SKM-1 treated with dmso at 0.1 percent for 144 hours (cell line): Measurements from ENCODE around the gene IFT81.
"Not testable (repeated sequence)": the region's sequence is repeated elsewhere in the genome, so short reads cannot be mapped to it uniquely, and the experiment has no call there.

Source experiments
- DNase-seq: peaks from one replicate; lab custom pipeline; 2025; ENCODE audit not compliant: unreplicated experiment; lab: John Stamatoyannopoulos, UW

Gene IFT81, protein sequence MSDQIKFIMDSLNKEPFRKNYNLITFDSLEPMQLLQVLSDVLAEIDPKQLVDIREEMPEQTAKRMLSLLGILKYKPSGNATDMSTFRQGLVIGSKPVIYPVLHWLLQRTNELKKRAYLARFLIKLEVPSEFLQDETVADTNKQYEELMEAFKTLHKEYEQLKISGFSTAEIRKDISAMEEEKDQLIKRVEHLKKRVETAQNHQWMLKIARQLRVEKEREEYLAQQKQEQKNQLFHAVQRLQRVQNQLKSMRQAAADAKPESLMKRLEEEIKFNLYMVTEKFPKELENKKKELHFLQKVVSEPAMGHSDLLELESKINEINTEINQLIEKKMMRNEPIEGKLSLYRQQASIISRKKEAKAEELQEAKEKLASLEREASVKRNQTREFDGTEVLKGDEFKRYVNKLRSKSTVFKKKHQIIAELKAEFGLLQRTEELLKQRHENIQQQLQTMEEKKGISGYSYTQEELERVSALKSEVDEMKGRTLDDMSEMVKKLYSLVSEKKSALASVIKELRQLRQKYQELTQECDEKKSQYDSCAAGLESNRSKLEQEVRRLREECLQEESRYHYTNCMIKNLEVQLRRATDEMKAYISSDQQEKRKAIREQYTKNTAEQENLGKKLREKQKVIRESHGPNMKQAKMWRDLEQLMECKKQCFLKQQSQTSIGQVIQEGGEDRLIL

DNA sequence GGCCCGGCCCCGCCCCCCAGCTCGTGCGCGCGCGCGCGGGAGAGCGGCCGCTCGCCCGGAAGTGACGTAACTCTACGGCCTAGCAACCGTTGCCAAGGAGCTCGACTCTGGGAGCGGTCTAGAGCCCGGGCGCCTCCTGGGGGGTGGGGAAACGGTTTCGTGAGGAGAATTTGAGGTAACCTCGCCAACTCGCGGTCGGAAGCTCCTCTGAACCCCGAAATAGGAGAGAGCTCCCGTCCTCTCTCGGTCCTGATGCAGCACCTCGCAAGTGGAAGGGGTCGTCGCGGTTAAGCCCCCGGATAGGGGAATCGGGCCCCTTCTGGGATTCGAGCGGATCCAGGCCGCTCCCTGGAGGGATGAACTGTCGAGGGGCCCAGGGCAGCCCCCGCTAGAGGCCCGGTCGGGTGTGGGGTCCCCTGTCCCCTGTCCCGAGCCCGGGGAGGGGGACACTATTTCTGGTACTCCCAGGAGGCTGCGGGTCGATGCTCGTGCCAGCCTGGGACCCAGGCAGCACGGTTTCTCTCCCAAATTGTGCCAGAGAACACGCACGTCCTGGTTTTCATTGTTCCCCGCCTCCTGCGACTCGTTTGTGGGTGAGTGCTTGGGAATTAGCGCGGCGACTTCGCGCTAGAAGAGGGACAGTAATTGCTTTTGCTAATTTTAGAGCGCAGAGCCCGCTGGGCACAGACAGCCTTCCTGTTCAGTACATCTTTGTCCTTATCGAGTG lies at the start of gene IFT81:
TSS of gene IFT81 (plus strand) at position 89 of the 727 bp plus-strand sequence. CDS start 3,024 bp downstream, outside the sequence.
- peak; percentile 53 for DNase-seq

DNA sequence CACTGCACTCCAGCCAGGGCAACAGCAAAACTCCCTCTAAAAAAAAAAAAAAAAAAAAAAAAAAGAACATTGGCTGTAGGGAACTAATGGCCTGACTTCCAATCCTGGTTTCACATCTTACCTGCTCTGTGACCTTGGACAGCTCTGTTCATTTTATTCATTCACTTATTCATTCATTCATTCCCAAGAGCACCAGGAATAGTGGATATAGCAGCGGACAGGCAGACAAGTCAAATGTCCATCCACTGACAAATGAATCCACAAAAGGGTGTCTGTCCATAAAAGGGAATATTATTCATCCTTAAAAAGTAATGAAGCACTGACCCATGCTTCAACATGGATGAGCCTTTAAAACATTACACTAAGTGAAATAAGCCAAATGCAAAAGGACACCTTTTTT lies 48.3 kb upstream of the IFT81 start:
- no peak for DNase-seq

DNA sequence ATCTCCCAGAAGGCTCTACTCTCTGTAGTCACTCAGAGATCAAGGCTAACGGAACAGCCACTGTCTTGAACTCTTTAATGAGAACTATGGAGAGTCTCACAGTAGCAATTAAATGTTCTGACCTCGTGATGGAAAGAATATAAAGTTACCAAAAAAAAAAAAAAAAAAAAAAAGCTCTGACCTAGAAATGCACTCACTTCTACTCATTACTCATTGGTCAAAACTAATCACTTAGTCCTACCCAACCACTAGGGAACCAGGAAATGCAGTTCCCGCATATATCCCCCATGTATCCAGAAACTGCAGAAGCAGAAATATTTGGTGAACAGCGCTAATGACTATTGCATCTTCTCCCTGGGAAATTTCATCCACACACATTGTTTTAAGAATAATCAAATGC lies 46.4 kb upstream of the IFT81 start:
- DNase-seq, result no peak

DNA sequence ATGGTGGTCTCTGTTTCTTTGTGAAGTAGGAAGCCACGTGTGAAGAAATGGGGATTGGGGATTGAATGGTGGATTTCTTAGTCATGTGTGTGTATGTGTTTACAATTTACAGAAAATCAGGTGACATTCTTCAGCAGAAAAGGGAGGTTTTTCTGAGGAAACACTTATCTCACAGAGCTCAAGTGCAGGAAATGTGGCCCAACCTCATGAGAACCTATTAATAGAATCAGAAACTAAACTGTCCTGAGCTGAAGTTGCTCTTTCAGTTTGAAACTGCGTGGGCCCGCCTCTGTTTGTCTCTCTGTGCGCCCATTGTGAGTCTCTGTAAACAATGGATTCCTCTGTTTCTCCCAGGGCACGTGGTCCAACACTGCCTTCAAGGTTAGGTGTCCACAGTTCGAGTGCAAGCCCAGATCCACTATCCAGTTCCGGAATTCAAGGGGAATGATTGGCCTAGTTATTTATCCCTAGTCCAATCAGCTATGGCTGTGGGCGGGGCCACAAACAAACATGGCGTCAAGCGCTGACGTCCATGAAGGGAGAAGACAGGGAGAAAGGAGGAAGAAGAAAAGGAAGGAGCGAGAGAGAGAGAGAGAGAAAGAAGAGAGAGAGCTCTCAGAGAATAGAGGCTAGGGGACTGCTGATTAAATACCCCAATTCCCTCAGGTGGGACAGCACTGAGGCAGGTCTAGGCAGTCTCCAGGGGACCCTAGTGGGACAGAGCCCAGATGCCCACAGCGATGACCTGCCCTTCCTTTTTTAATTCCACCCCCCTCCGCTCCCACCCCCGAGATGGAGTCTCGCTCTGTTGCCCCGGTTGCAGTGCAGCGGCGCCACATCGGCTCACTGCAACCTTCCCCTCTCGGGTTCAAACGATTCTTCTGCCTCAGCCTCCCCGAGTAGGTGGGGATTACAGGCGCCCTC lies 44.4 kb upstream of the IFT81 start:
- DNase-seq, result peak; percentile 23

DNA sequence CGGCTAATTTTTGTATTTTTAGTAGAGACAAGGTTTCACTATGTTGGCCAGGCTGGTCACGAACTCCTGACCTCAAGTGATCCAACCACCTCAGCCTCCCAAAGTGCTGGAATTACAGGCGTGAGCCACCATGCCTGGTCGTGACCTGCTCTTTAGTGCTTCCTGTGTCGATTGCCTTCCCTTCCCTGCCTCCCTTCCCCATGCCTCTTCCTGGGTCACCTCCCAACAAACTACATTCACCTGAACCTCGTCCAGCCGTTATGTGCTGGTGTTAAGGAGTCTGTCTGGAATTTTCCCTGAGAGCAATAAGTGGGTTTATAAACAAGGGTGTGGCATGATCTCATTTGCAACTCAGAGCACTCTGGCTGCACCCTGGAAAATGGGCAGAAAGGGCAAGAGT lies 43.7 kb upstream of the IFT81 start:
- no peak for DNase-seq

DNA sequence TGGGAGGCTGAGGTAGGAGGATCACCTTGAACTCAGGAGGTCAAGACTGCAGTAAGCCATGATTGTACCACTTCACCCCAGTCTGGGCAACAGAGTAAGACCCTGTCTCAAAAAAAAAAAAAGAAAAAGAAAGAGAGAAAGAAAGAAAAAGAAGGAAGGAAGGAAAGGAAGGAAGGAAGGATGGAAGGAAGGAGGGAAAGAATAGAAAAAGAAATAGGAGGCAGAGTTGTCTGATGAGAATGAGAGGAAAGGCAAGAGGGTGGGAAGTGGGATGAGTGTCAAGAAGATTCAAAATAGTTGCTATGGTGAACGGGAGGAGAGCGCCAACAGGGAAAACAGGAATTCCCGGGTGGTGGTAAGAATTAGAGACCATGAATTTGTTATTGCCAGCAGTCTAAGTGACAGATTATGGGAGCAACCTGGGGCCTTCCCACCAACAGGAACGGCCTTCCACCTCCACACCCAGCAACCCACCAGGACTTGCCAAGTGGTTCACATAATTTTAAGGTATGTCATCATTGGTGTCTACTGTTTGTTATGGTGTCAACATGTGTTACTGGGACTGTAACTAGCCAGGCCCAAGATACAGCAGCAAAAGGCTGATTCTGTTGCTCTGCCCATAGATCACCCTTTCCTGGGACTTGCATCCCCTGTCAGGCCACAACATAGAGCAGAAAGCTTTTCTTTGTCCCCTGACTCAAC lies 39.7 kb upstream of the IFT81 start:
- DNase-seq, result no peak

DNA sequence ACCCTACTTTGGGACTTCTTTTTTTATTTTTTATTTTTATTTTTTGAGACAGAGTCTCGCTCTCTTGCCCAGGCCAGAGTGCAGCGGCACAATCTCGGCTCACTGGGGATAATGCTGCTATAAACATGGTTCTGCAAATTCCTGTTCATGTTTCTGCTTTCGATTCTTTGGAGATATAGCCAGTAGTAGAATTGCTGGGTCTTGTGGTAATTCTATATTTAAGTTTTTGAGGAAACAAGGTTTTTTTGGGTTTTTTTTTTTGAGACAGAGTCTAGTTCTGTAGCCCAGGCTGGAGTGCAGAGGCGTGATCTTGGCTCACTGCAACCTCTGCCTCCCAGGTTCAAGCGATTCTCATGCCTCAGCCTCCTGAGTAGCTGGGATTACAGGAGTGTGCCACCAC lies 35.9 kb upstream of the IFT81 start:
- not testable (repeated sequence) for DNase-seq

DNA sequence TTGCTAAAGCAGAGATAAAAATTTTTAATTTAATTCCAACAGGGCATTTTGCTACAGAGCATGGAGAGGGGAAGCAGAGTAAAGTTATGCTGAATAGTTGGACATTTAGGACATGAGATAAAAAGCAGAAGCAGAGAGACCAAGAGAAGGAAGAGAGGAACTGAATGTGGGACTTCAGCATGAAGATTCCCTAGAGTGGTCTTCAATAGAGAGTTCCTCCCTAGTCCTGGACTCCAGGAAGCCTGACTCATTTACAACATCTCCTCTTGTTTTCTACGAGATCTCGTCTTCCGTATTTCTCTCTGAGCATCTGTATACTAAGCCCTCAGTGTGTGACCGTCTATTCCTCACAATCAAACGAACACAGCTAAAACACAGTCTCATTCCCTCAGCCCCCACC lies 35.2 kb upstream of the IFT81 start:
- peak; percentile 8 for DNase-seq

DNA sequence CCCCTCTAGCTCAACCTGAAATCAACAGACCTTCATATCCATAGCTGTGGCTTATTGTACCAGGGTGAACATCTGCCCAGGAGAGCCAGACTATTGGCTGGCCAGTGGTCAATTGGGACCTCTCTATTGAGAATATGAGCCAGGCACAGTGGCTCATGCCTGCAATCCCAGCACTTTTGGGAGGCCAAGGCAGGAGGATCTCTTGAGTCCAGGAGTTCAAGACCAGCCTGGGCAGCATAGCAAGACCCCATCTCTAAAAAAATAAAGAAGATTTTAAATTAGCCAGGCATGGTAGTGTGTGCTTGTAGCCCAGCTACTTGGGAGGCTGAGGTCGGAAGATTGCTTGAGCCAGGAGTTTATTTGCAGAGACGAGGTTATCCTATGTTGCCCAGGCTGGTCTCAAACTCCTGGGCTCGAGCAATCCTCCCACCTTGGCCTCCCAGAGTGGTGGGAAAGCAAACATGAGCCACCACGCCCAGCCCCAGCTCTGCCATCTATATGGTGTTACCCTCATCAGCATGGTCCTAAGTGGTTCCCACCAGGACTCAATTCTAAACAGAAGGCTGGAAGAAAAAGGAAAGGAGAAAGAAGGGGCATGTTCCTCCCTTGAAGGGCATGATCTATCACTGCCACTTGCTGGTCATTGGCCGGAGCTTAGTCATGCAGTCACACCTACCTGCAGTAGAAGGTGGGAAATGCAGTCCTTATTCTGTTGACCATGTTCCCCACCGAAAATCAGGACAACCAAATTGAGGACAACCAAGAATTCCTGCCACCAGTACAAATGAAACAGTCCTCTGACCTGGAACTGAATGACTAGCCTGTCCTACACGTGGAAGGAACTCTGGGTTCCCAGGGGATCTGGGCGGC lies 33.7 kb upstream of the IFT81 start:
- no peak for DNase-seq

DNA sequence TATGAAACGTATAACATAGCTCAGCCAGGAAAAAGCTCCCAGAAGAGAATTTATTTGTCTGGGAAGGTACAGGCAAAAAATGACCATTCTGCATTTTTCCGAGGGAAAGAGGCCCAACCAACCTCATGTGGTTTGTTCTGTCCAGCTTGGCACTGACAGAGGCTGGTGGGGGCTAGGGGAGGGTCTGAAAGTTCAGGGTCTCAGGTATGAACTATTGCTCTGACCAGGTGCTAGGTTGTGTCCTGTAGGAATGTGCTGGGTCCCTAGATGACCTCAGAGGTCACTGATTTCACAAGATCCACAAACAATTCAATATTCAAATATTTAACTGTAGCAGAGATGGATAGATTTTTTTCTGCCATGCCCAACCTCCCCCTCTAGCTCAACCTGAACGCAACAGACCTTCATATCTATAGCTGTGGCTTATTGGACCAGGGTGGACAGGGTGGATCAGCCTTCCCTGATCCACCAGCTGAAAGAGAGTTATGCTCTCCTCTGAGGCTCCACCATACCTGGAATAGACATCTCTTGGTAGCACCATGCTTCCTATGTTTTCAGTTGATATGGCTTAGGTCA lies 32.9 kb upstream of the IFT81 start:
- no peak for DNase-seq

DNA sequence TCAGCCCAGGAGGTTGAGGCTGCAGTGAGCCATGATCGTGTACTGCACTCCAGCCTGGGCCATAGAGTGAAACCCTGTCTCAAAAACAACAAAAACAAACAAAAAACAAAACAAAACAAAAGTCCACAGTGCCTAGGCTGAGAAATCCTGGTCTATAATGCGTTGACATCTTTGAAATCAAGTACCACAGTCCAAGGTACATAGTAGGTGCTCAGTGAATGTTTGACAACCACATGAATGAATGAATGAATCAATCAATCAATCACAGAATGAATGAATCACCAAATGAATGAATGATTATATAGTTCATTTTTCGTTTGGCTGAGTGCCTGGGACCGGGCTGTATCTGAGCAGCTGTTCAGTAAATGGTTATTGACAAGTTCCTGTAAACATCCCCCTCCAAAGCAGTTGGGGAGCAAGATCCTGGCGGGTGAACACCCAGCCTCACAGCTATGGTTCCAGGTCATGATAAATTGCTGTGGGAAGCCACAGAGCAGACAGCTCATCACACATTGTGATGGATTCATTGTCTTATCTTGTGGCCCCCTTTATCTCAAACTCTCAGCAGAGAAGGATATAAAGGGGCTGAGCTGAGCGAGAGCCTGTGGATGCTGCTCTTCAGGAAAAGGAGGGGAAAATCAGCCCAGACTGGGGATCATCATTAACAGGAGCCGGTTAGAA lies 30.4 kb upstream of the IFT81 start:
- no peak for DNase-seq

DNA sequence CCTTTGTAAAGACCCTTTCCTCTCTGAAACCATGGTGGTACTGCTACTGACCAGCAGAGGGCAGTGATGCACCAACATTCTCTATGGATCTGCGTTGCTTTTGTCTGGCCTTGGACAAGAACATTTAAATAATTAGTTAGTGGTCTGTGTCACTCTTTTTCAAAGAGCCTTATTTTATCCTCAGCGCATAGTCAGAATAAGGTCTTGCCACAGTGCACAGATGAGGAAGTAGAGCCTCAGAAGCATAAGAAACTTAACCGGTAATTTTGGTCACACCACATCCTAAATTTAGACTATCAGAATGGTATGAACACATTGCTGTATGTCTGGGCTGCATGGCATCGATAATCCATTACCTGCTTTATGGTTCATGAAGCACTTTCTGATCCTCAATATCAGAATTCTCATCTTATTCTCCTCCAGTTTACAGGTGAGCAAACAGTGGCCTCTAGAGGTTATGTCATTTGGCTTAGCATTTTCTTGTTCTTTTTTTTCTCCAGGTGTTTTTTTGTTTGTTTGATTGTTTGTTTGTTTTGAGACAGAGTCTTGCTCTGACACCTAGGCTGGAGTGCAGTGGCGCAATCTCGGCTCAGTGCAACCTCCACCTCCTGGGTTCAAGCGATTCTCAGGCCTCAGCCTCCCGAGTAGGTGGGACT lies 23.7 kb upstream of the IFT81 start:
- DNase-seq, result peak; percentile 44

DNA sequence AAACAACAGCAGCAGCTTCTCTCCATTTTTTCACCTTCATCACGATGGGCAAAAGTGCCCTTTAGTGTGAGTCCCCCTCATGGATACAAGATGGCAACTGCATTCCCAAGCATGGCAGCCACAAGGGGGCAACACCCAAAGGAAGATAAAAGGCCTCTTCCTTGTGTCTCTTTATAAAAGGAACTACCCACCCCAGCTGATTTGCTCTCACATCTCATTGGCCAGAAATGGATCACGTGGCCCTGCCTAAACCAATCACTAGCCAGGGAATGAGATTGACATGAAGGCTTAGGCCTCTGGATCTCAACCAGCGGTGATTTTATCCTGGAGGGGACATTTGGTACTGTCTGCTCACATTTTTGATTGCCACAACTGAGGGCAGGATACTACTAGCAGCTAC lies 21.9 kb upstream of the IFT81 start:
- no peak for DNase-seq

DNA sequence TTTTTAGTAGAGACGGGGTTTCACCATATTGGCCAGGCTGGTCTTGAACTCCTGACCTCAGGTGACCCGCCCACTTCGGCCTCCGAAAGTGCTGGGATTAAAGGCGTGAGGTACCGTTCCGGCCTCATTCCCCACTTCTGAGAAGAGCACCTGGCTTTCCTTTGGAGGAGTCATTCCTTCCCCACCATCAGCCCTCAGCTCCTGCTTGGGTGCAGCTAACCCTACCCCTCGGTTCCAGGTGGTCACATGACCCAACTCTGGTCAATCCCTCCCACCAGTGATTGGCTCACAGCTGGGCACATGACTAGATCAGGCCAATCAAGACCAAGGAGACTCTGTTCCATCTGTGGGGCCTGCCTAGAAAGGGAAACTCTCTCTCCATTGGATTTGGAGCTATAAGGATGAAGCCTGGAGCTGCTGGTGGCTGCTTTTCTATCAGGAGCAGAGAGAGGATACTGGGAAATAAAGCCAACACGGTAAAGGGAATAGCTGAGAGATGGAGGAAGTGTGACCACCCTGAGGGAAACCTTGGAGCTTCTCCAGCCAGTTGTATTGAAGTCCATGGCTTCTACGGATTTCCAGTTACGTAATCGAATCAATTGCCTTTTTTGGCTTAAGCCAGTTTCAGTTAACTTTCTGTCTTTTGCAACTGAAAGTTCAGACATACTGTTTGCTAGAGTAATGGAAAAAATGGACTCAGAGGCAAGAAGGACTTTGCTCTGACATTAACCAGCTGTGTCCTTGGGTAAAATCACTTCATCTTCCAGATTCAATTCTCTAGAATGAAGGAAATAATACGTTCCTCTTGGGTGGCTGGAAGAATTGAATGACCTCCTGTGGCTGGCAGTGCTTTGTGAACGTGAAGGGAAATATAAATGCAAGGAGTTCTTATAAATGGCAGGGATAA lies 19.7 kb upstream of the IFT81 start:
- no peak for DNase-seq

DNA sequence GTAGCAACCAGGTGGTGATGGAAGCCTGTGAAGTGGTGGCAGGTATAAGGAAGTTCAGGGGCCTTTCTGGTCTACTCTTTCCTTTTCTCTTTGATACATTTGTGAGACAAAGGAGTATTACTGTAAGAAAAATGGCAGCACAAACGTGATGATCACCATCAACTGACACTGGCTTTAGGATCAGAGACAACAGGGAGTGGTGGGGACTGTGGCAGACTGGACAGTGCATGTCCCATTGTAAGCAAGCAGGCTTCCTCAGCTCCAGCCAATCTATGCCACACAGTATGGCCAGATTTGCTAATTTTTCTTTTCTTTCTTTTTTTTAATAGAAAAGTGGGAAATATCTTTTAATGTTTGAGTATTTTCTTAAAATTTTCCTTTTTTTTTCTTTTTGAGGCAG lies 19.0 kb upstream of the IFT81 start:
- no peak for DNase-seq

DNA sequence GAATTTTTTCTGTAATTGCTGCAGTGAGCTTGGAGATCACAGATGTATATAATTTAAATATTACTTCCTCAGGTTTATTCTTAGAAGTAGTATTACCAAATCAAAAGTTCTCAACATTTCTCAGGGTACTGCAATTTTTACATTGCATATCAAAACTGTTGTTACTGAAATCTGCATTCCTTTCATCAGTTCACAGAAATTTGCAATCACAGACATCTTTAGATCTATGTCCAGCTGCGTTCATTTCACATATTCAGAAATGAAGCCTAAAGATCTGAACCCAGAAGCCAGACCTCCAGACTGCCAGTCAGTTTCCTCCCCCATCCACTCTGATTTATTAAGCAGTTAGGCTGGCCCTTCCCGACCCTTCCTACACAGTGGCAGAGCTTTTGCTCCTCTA lies 18.2 kb upstream of the IFT81 start:
- no peak for DNase-seq
